GM12873 (cell line): ENCODE data around the gene TROAP.

ENCODE experiments used
- CTCF ChIP-seq: IDR thresholded peaks from 2 replicates; pipeline ENCODE4 v1.5.1; 2012; ENCODE audit warnings: low read depth, mild to moderate bottlenecking, moderate library complexity, low read length, control low read depth; ENCODE audit not compliant: insufficient read depth; ENCODE audit errors: missing control alignments

Gene TROAP

DNA sequence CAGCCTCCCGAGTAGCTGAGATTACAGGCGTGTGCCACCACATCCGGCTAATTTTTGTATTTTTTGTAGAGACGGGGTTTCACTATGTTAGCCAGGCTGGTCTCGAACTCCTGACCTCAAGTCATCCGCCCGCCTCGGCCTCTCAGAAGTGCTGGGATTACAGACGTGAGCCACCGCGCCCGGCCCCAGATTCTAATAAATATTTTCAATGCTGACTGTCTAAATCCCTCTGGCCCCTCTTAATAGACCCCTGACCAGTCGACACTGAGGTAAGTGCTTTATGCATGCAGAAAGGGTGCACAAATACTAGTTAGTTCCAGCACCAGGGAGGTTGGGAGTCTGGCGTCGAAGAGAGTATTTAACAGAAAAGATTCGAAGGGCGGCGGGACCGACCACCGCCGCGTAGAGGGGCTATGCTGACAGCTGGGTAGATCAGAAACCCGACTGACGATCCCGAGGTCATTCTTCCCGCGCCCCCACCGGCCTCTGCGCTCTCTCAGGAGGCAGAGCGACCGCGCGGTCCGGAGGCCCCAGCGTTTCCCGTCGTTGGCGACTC, 43.1 kb downstream of the TROAP start:
- TF ChIP-seq CTCF, result no peak

GRCh38 chr12:49366652-49367380, 43.8 kb downstream of the TROAP start:
- TF ChIP-seq CTCF, result peak; percentile 29

- TF ChIP-seq CTCF, result no peak
These were observed 44.6 kb downstream of the TROAP start, which contains the start of gene SPATS2 for GRCh38 chr12:49367381-49368239. TSS of gene SPATS2 (plus strand) at chr12:49367462. CDS start at chr12:49461013, 93,551 bp downstream.

- no peak for TF ChIP-seq CTCF
These were observed 45.2 kb downstream of the TROAP start for GRCh38 chr12:49368240-49368600.

- TF ChIP-seq CTCF, result peak; percentile 64
These were observed 46.5 kb downstream of the TROAP start for GRCh38 chr12:49369411-49370145.

DNA sequence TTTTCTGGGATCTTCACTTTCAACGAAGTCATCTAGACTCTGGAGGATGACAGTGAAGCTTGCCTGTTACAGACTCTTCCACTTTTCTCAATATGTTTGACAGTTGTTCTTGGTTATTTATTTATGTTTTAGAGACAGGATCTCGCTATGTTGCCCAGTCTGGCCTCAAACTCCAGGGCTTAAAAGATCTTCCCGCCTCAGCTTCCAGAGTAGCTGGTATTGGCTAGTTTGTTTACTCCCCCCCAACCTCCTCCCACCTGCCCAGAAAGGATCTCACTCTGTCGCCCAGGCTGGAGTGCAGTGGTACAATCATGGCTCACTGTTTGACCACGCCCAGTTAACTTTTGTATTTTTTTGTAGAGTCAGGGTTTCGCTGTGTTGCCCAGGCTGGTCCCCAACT, 47.5 kb downstream of the TROAP start:
- no peak for TF ChIP-seq CTCF
